Right atrium auricular region (tissue), 2 donors: ENCODE measurements around the gene POLR3E. TPM values are rescaled to one million over a fixed set of nuclear protein-coding genes. Genes with fewer than 3 reads are reported as not detected.

Experiments
- DNase-seq: peaks from one replicate; pipeline ENCODE4 v3.0.0-alpha.2; 2019; ENCODE audit warnings: low spot score
- H3K27ac ChIP-seq, 2 donors: fragments of 200-600 bp; sonication (generic); 1 replicate in 1 of 2; 2 replicates in 1 of 2; pipeline ENCODE4 v1.5.1; 2016 to 2019
- H3K27me3 ChIP-seq, 2 donors: fragments of 200-600 bp; sonication (generic); one replicate each; pipeline versions ENCODE4 v1.5.1 to v1.6.0; 2017 to 2019
- H3K36me3 ChIP-seq: fragments of 200-600 bp; sonication (generic); one replicate; pipeline ENCODE4 v1.5.1; 2016
- H3K4me1 ChIP-seq, 2 donors: fragments of 200-600 bp; sonication (generic); one replicate each; pipeline versions ENCODE4 v1.5.1 to v1.6.0; 2017 to 2019
- H3K4me3 ChIP-seq, 2 donors: fragments of 200-600 bp; sonication (generic); 1 replicate in 1 of 2; 2 replicates in 1 of 2; pipeline ENCODE4 v1.5.1; 2017 to 2019; ENCODE audit warnings: mild to moderate bottlenecking in 1 of 2, moderate library complexity in 1 of 2
- H3K9me3 ChIP-seq, 2 donors: fragments of 200-600 bp; sonication (generic); one replicate each; pipeline ENCODE4 v1.5.1; 2019
- CTCF ChIP-seq, 2 donors: fragments of 200-600 bp; sonication (generic); IDR thresholded peaks; one replicate each; pipeline ENCODE4 v1.5.1; 2019; ENCODE audit warnings: antibody characterized with exemption in 2 of 2
- total RNA-seq, 2 donors: library from RNA; depleted of rRNA; stranded (reverse); fragments of >200 nt; gene quantifications; one replicate each; pipeline ENCODE4 v1.1.0, GENCODE V29; 2016

POLR3E gene
- total RNA-seq, 2 donors from 2014 or later, result 30.3 to 31.1 TPM

GRCh38 chr16:22311520-22311919 is 14.3 kb downstream of the POLR3E start:
- Histone ChIP-seq H3K4me3 (no peak overlapping the region), H3K9me3 (no peaks in the 10 kb centered on the region), H3K36me3 (peaks cover 91% of the 10 kb centered on the region), H3K27ac (no peak overlapping the region), H3K27me3 (no peaks in the 10 kb centered on the region), H3K4me1 (no peaks in the 10 kb centered on the region)
- no peak for DNase-seq
- no peak for TF ChIP-seq CTCF (IDR thresholded peaks at IDR 0.05)

GRCh38 chr16:22312897-22313781 is 15.9 kb downstream of the POLR3E start:
- no peak for DNase-seq
- H3K4me3 ChIP-seq, result no peak overlapping the region

GRCh38 chr16:22313876-22314470 is 16.8 kb downstream of the POLR3E start:
- no peaks in the 10 kb centered on the region for H3K27me3 ChIP-seq
- no peak for DNase-seq
- TF ChIP-seq CTCF (IDR thresholded peaks at IDR 0.05), result no peak
- no peak overlapping the region for H3K27ac ChIP-seq
- H3K36me3 ChIP-seq, result peaks cover 91% of the 10 kb centered on the region
- H3K4me3 ChIP-seq, result no peak overlapping the region
- H3K9me3 ChIP-seq, result no peaks in the 10 kb centered on the region
- H3K4me1 ChIP-seq, result no peaks in the 10 kb centered on the region

More at GRCh38 chr16:22312897-22313781, 15.9 kb downstream of the POLR3E start:
- no peak overlapping the region for H3K27ac ChIP-seq
- H3K4me1 ChIP-seq, result no peaks in the 10 kb centered on the region
- no peak for TF ChIP-seq CTCF (IDR thresholded peaks at IDR 0.05)
- H3K9me3 ChIP-seq, result no peaks in the 10 kb centered on the region
- peaks cover 91% of the 10 kb centered on the region for H3K36me3 ChIP-seq
- H3K27me3 ChIP-seq, result no peaks in the 10 kb centered on the region

- Histone ChIP-seq H3K36me3 (peaks cover 89% of the 10 kb centered on the region), H3K4me1 (no peaks in the 10 kb centered on the region), H3K27me3 (no peaks in the 10 kb centered on the region), H3K4me3 (no peak overlapping the region), H3K9me3 (no peaks in the 10 kb centered on the region), H3K27ac (no peak overlapping the region)
- no peak for TF ChIP-seq CTCF (IDR thresholded peaks at IDR 0.05)
- DNase-seq, result no peak
These were observed 17.7 kb downstream of the POLR3E start for GRCh38 chr16:22314661-22315626.

GRCh38 chr16:22315979-22316378 is 18.8 kb downstream of the POLR3E start:
- DNase-seq, result no peak
- Histone ChIP-seq H3K27ac (no peak overlapping the region), H3K4me1 (no peaks in the 10 kb centered on the region), H3K36me3 (peaks cover 91% of the 10 kb centered on the region), H3K4me3 (no peak overlapping the region), H3K9me3 (no peaks in the 10 kb centered on the region), H3K27me3 (no peaks in the 10 kb centered on the region)
- TF ChIP-seq CTCF (IDR thresholded peaks at IDR 0.05), result no peak
